Kidney (tissue), 14 donors: ENCODE data around the gene DDAH2. TPM values are rescaled to one million over a fixed set of nuclear protein-coding genes. Genes with fewer than 3 reads are reported as not detected.
"Not testable (repeated sequence)": the region's sequence is repeated elsewhere in the genome, so short reads cannot be mapped to it uniquely, and the experiment has no call there.

Experiments used
- DNase-seq, 5 donors: peaks; one replicate each; pipeline ENCODE4 v3.0.0-alpha.2; 2013 to 2020
- FAIRE-seq: peaks from 2 replicates; lab custom pipeline; 2012; peaks lifted over from hg19 to GRCh38; lab: Jason Lieb, UNC
- H3K27ac ChIP-seq, 2 donors: one replicate each; pipeline ENCODE4 v1.7.0; 2013; ENCODE audit warnings: low read depth in 2 of 2, low read length in 2 of 2, inconsistent platforms in 1 of 2
- H3K27me3 ChIP-seq: one replicate; pipeline ENCODE4 v1.7.1; 2013; ENCODE audit warnings: low read length, inconsistent platforms; ENCODE audit not compliant: control insufficient read depth, insufficient read depth
- H3K36me3 ChIP-seq, 3 donors: one replicate each; pipeline versions ENCODE4 v1.7.0 to v1.7.1; 2013; ENCODE audit warnings: low read length in 3 of 3, control low read depth in 1 of 3, inconsistent platforms in 1 of 3; ENCODE audit not compliant: insufficient read depth in 3 of 3, control insufficient read depth in 2 of 3
- H3K4me1 ChIP-seq, 3 donors: one replicate each; pipeline versions ENCODE4 v1.7.0 to v1.7.1; 2013; ENCODE audit warnings: low read length in 3 of 3, inconsistent platforms in 1 of 3, low read depth in 1 of 3; ENCODE audit not compliant: control insufficient read depth in 2 of 3, insufficient read depth in 2 of 3
- H3K4me3 ChIP-seq, 3 donors: one replicate each; pipeline versions ENCODE4 v1.7.0 to v1.8.1; 2013; ENCODE audit warnings: low read length in 3 of 3, control low read depth in 1 of 3, inconsistent platforms in 1 of 3
- H3K9ac ChIP-seq, 3 donors: one replicate each; pipeline versions ENCODE4 v1.7.0 to v1.7.1; 2013; ENCODE audit warnings: low read length in 3 of 3, control low read depth in 1 of 3, inconsistent platforms in 1 of 3
- H3K9me3 ChIP-seq, 3 donors: one replicate each; pipeline versions ENCODE4 v1.7.0 to v1.7.1; 2013; ENCODE audit warnings: low read length in 3 of 3, control low read depth in 1 of 3, inconsistent platforms in 1 of 3; ENCODE audit not compliant: control insufficient read depth in 2 of 3, insufficient read depth in 1 of 3
- CTCF ChIP-seq: IDR thresholded peaks from 3 replicates; pipeline ENCODE4 v1.5.1; 2012; ENCODE audit warnings: mild to moderate bottlenecking, moderate library complexity, borderline replicate concordance; ENCODE audit not compliant: insufficient read depth; ENCODE audit errors: extremely low read depth
- intact Hi-C: fragments of 100-400 bp; cut with DNase I; formaldehyde crosslinking; loops from one replicate; pipeline ENCODE4 v1.11.1; 2022
- polyA plus RNA-seq: library from polyadenylated mRNA; stranded (reverse); fragments of 350-450 nt; fragmentation: Illumina TruSeq; extraction: RNeasy Lipid Tissue Mini Kit (QIAGEN cat#74804); gene quantifications from one replicate; pipeline ENCODE4 v1.2.3, GENCODE V29; 2014; ENCODE audit warnings: low read depth, low replicate concordance; ENCODE audit not compliant: insufficient read depth
- total RNA-seq: library from RNA; stranded (reverse); fragmentation: NEBNext Ultra II Directional; extraction: Animal tissue kit (Norgen Biotek cat#: 25700); gene quantifications from one replicate; pipeline ENCODE4 v1.2.1, GENCODE V29; 2021
- donor health status: control.
- donor health status: control.
- donor health status: control.
- donor health status: control.
- donor health status: control.
- donor health status: DM: yes; HTN: yes; CAD: no.
- donor health status: Normal renal cell carcinoma (clear cell type).

Gene DDAH2
- total and polyA plus RNA-seq, 2 donors from 2014 or later: 98.9 to 147 TPM

GRCh38 chr6:31711233-31711632 is 17.9 kb downstream of the DDAH2 start:
- Histone ChIP-seq H3K4me3 (no peak overlapping the region), H3K9me3 (no peaks in the 10 kb centered on the region), H3K4me1 (no peaks in the 10 kb centered on the region), H3K36me3 (no peaks in the 10 kb centered on the region), H3K27me3 (no peaks in the 10 kb centered on the region), H3K9ac (no peak overlapping the region), H3K27ac (no peak overlapping the region)
- DNase-seq (peak in 1 of 5 donors; percentile 43), FAIRE-seq (no peak)
- intact Hi-C loops: no loop called here
- no peak for TF ChIP-seq CTCF

- H3K36me3 ChIP-seq: no peaks in the 10 kb centered on the region
- no peak for TF ChIP-seq CTCF
- H3K9me3 ChIP-seq: no peaks in the 10 kb centered on the region
- intact Hi-C loops: no loop called here
- no peak for FAIRE-seq
- H3K4me1 ChIP-seq: no peaks in the 10 kb centered on the region
- H3K27me3 ChIP-seq: no peaks in the 10 kb centered on the region
- no peak overlapping the region for H3K9ac ChIP-seq
- H3K4me3 ChIP-seq: no peak overlapping the region
- no peak overlapping the region for H3K27ac ChIP-seq
- no peak for DNase-seq
Observed at GRCh38 chr6:31710523-31711219, 18.4 kb downstream of the DDAH2 start.

GRCh38 chr6:31709157-31709556 is 19.9 kb downstream of the DDAH2 start:
- H3K9ac ChIP-seq, DNase-seq, H3K9me3 ChIP-seq, H3K27me3 ChIP-seq, FAIRE-seq, H3K36me3 ChIP-seq, H3K4me3 ChIP-seq, H3K4me1 ChIP-seq, H3K27ac ChIP-seq, intact Hi-C loops: not testable (repeated sequence)

GRCh38 chr6:31708224-31708623 is 20.9 kb downstream of the DDAH2 start:
- intact Hi-C loops: no loop called here
- Histone ChIP-seq H3K27ac (no peak overlapping the region), H3K4me3 (no peak overlapping the region), H3K27me3 (no peaks in the 10 kb centered on the region), H3K36me3 (no peaks in the 10 kb centered on the region), H3K4me1 (no peaks in the 10 kb centered on the region), H3K9me3 (no peaks in the 10 kb centered on the region), H3K9ac (no peak overlapping the region)
- DNase-seq: no peak
- no peak for TF ChIP-seq CTCF
- no peak for FAIRE-seq
